ENCODE measurements around the gene MRPS15. TPM values are rescaled to one million over a fixed set of nuclear protein-coding genes. Genes with fewer than 3 reads are reported as not detected.

MRPS15 gene
- total and polyA plus RNA-seq, 2 donors (not counting 3 experiments of a cell fraction or from before 2014, with no cell fraction given), result 47.1 to 105 TPM

GRCh38 chr1:36438715-36439114 lies 25.5 kb downstream of the MRPS15 start:
- no peak overlapping the region for H3K9ac ChIP-seq (replicated peaks; ENCODE audit: extremely low read depth, insufficient read depth, low read length)
- no peaks in the 10 kb centered on the region for H3K9me1 ChIP-seq (replicated peaks; ENCODE audit: control insufficient read depth, extremely low read depth, insufficient read depth, low read length)
- intact Hi-C loops (cut with micrococcal nuclease), result no loop called here
- H3K79me2 ChIP-seq (ENCODE audit: control insufficient read depth, insufficient read depth, low read length), result no peaks in the 10 kb centered on the region
- H3K27me3 ChIP-seq (ENCODE audit: control insufficient read depth in 2 of 2, insufficient read depth in 2 of 2, low read length in 2 of 2), result no peaks in the 10 kb centered on the region
- TF ChIP-seq MYC (IDR thresholded peaks at IDR 0.05; ENCODE audit: low read depth, low read length) (no peak), JUN (IDR thresholded peaks at IDR 0.05; ENCODE audit: borderline replicate concordance, insufficient read depth, insufficient read length, low read depth) (no peak), EZH2 (IDR thresholded peaks at IDR 0.05; ENCODE audit: borderline replicate concordance, low read depth, low read length, severe bottlenecking) (no peak), FOS (IDR thresholded peaks at IDR 0.05; ENCODE audit: borderline replicate concordance, insufficient read depth, low read length) (no peak), POLR2A (IDR thresholded peaks at IDR 0.05; ENCODE audit: low read depth, low read length) (no peak)
- TF ChIP-seq, protein P1, sequence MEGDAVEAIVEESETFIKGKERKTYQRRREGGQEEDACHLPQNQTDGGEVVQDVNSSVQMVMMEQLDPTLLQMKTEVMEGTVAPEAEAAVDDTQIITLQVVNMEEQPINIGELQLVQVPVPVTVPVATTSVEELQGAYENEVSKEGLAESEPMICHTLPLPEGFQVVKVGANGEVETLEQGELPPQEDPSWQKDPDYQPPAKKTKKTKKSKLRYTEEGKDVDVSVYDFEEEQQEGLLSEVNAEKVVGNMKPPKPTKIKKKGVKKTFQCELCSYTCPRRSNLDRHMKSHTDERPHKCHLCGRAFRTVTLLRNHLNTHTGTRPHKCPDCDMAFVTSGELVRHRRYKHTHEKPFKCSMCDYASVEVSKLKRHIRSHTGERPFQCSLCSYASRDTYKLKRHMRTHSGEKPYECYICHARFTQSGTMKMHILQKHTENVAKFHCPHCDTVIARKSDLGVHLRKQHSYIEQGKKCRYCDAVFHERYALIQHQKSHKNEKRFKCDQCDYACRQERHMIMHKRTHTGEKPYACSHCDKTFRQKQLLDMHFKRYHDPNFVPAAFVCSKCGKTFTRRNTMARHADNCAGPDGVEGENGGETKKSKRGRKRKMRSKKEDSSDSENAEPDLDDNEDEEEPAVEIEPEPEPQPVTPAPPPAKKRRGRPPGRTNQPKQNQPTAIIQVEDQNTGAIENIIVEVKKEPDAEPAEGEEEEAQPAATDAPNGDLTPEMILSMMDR (IDR thresholded peaks at IDR 0.05; ENCODE audit: extremely low read depth in 1 of 2, insufficient read depth in 1 of 2, low read depth in 1 of 2, low read length in 2 of 2), result no peak
- POLR2A ChIA-PET, result no interaction called here
- FAIRE-seq (no peak), DNase-seq (ENCODE audit: low read depth, low spot score) (no peak)
- no peak overlapping the region for H2AFZ ChIP-seq (ENCODE audit: low read depth, low read length)
- H4K20me1 ChIP-seq (replicated peaks; ENCODE audit: control insufficient read depth, extremely low read depth, insufficient read depth, low read length), result no peaks in the 10 kb centered on the region
- H3K4me1 ChIP-seq (ENCODE audit: control insufficient read depth, extremely low read depth, insufficient read depth, low read length), result no peaks in the 10 kb centered on the region
- CTCF ChIA-PET, result no interaction called here
- H3K27ac ChIP-seq (ENCODE audit: insufficient read depth, low read depth, low read length), result no peak overlapping the region
- BruUV-seq (replicated peaks), result no TSS peak
- dilution Hi-C loops (cut with MboI; ENCODE audit: extremely low pct_ligation_motif_present, low sequenced_read_pairs), result no loop called here
- H3K36me3 ChIP-seq (ENCODE audit: control insufficient read depth in 2 of 2, extremely low read depth in 1 of 2, insufficient read depth in 2 of 2, low read length in 2 of 2), result no peaks in the 10 kb centered on the region
- H3K4me2 ChIP-seq (ENCODE audit: insufficient read depth, low read length), result no peak overlapping the region
- no peak overlapping the region for H3K4me3 ChIP-seq (replicated peaks in 1 of 3; ENCODE audit: insufficient read depth in 1 of 3, low read depth in 1 of 3, low read length in 3 of 3)
- no peaks in the 10 kb centered on the region for H3K9me3 ChIP-seq (replicated peaks; ENCODE audit: control insufficient read depth, insufficient read depth, low read length)

- intact Hi-C loops (cut with micrococcal nuclease) (no loop called here), dilution Hi-C loops (cut with MboI; ENCODE audit: extremely low pct_ligation_motif_present, low sequenced_read_pairs) (no loop called here)
- Histone ChIP-seq H3K9me3 (replicated peaks; ENCODE audit: control insufficient read depth, insufficient read depth, low read length) (no peaks in the 10 kb centered on the region), H2AFZ (ENCODE audit: low read depth, low read length) (no peak overlapping the region), H3K27ac (ENCODE audit: insufficient read depth, low read depth, low read length) (no peak overlapping the region), H3K4me3 (replicated peaks in 1 of 3; ENCODE audit: insufficient read depth in 1 of 3, low read depth in 1 of 3, low read length in 3 of 3) (no peak overlapping the region), H3K27me3 (ENCODE audit: control insufficient read depth in 2 of 2, insufficient read depth in 2 of 2, low read length in 2 of 2) (no peaks in the 10 kb centered on the region), H3K79me2 (ENCODE audit: control insufficient read depth, insufficient read depth, low read length) (no peaks in the 10 kb centered on the region), H3K9ac (replicated peaks; ENCODE audit: extremely low read depth, insufficient read depth, low read length) (no peak overlapping the region), H3K4me2 (ENCODE audit: insufficient read depth, low read length) (no peak overlapping the region), H3K36me3 (ENCODE audit: control insufficient read depth in 2 of 2, extremely low read depth in 1 of 2, insufficient read depth in 2 of 2, low read length in 2 of 2) (no peaks in the 10 kb centered on the region), H4K20me1 (replicated peaks; ENCODE audit: control insufficient read depth, extremely low read depth, insufficient read depth, low read length) (no peaks in the 10 kb centered on the region), H3K9me1 (replicated peaks; ENCODE audit: control insufficient read depth, extremely low read depth, insufficient read depth, low read length) (no peaks in the 10 kb centered on the region), H3K4me1 (ENCODE audit: control insufficient read depth, extremely low read depth, insufficient read depth, low read length) (peaks cover 6% of the 10 kb centered on the region)
- ChIA-PET CTCF (no interaction called here), POLR2A (no interaction called here)
- TF ChIP-seq POLR2A (IDR thresholded peaks at IDR 0.05; ENCODE audit: low read depth, low read length) (no peak), GATA2 (IDR thresholded peaks at IDR 0.05; ENCODE audit: insufficient read depth, insufficient read length, low read depth, low read length) (no peak), MYC (IDR thresholded peaks at IDR 0.05; ENCODE audit: low read depth, low read length) (no peak), EZH2 (IDR thresholded peaks at IDR 0.05; ENCODE audit: borderline replicate concordance, low read depth, low read length, severe bottlenecking) (no peak), FOS (IDR thresholded peaks at IDR 0.05; ENCODE audit: borderline replicate concordance, insufficient read depth, low read length) (no peak), JUN (IDR thresholded peaks at IDR 0.05; ENCODE audit: borderline replicate concordance, insufficient read depth, insufficient read length, low read depth) (no peak), POLR2AphosphoS5 (IDR thresholded peaks at IDR 0.05; ENCODE audit: insufficient read depth, low read depth, low read length) (no peak)
- TF ChIP-seq, protein P1 (IDR thresholded peaks at IDR 0.05; ENCODE audit: extremely low read depth in 1 of 2, insufficient read depth in 1 of 2, low read depth in 1 of 2, low read length in 2 of 2), result no peak
- TF ChIP-seq, protein P2, sequence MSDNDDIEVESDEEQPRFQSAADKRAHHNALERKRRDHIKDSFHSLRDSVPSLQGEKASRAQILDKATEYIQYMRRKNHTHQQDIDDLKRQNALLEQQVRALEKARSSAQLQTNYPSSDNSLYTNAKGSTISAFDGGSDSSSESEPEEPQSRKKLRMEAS (IDR thresholded peaks at IDR 0.05; ENCODE audit: insufficient read depth, insufficient read length), result no peak
- BruUV-seq (replicated peaks), result no TSS peak
- DNase-seq (ENCODE audit: low read depth, low spot score) (no peak), FAIRE-seq (no peak)
These were observed 27.4 kb downstream of the MRPS15 start for GRCh38 chr1:36436821-36437220.

Data from endothelial cell of umbilical vein (primary cell).